K562 (cell line): ENCODE data around the gene GMDS. TPM values are rescaled to one million over a fixed set of nuclear protein-coding genes. Genes with fewer than 3 reads are reported as not detected.

ENCODE experiments used
- ATAC-seq: fragments of 200-7000 bp; cut with Tn5 transposase; 3 replicates; pipeline ENCODE4 v1.9.1; 2020; ENCODE audit warnings: moderate library complexity
- BruUV-seq: library from RNA; stranded (reverse); fragments of 400-500 nt; replicated peaks from 2 replicates; lab custom pipeline; 2021; lab: Mats Ljungman, UMichigan
- CTCF ChIA-PET: fragments of 300-600 bp; formaldehyde crosslinking; extraction: SDS; loops from one replicate; lab custom pipeline; 2021; ENCODE audit warnings: low intra/inter-chr PET ratio; lab: Yijun Ruan, JAX
- POLR2A ChIA-PET: fragments of 300-600, 350-650 bp; sonication (Branson Sonifier 250); formaldehyde crosslinking; extraction: SDS; loops from one replicate; lab custom pipeline; 2021; ENCODE audit warnings: antibody characterized with exemption, inconsistent platforms; lab: Yijun Ruan, JAX
- DNase-seq, 4 experiments: peaks; one replicate each; pipeline versions ENCODE4 v3.0.0 to v3.0.0-alpha.2; 2011 to 2018; ENCODE audit warnings: low spot score in 3 of 4, mixed read lengths in 3 of 4; ENCODE audit errors: extremely low read depth in 1 of 4
- FAIRE-seq: peaks from 2 replicates; lab custom pipeline; 2011; peaks lifted over from hg19 to GRCh38; lab: Jason Lieb, UNC
- H2AFZ ChIP-seq: 2 replicates; pipeline ENCODE4 v1.6.0; 2011; ENCODE audit warnings: low read depth, low read length, control low read depth, inconsistent platforms
- H3K27ac ChIP-seq: fragments of 200-600 bp; 3 replicates; pipeline ENCODE4 v1.8.0; 2011; ENCODE audit warnings: low read depth, mild to moderate bottlenecking, control low read depth, inconsistent platforms, low read length, moderate library complexity, mixed read lengths; ENCODE audit errors: extremely low read depth
- H3K27me3 ChIP-seq, 2 experiments: fragments of 300-600 bp in 1 of 2; 2 replicates in 1 of 2; 3 replicates in 1 of 2; pipeline versions ENCODE4 v1.6.0 to v1.8.0; 2011; ENCODE audit warnings: inconsistent platforms in 2 of 2, low read length in 2 of 2, mild to moderate bottlenecking in 1 of 2, mixed read lengths in 1 of 2, moderate library complexity in 1 of 2; ENCODE audit not compliant: control insufficient read depth in 2 of 2, insufficient read depth in 2 of 2
- H3K36me3 ChIP-seq: fragments of 300-600 bp; 3 replicates; pipeline ENCODE4 v1.8.0; 2011; ENCODE audit warnings: mild to moderate bottlenecking, low read length, inconsistent platforms; ENCODE audit not compliant: control insufficient read depth, insufficient read depth
- H3K4me1 ChIP-seq, 2 experiments: fragments of 200-600 bp in 1 of 2; replicated peaks in 1 of 2; 2 replicates in 1 of 2; 3 replicates in 1 of 2; pipeline versions ENCODE4 v1.5.1 to v1.8.0; 2011; ENCODE audit warnings: inconsistent platforms in 2 of 2, low read length in 2 of 2, mild to moderate bottlenecking in 1 of 2, mixed read lengths in 1 of 2, moderate library complexity in 1 of 2; ENCODE audit not compliant: control insufficient read depth in 2 of 2, insufficient read depth in 2 of 2
- H3K4me2 ChIP-seq: 2 replicates; pipeline ENCODE4 v1.6.1; 2011; ENCODE audit warnings: low read length, control low read depth, inconsistent platforms, mixed read lengths; ENCODE audit not compliant: insufficient read depth
- H3K4me3 ChIP-seq: fragments of 200-600 bp; sonication (generic), shearing (Covaris generic); 2 replicates; pipeline ENCODE4 v1.5.1; 2016; ENCODE audit warnings: control low read depth, inconsistent platforms
- H3K79me2 ChIP-seq: fragments of 200-600 bp; 3 replicates; pipeline ENCODE4 v1.8.0; 2011; ENCODE audit warnings: low read length, inconsistent platforms; ENCODE audit not compliant: control insufficient read depth, insufficient read depth
- H3K9ac ChIP-seq, 2 experiments: 2 replicates each; pipeline versions ENCODE4 v1.6.0 to v1.6.1; 2011; ENCODE audit warnings: low read depth in 2 of 2, low read length in 2 of 2, control low read depth in 1 of 2, inconsistent platforms in 1 of 2, mild to moderate bottlenecking in 1 of 2, mixed read lengths in 1 of 2; ENCODE audit not compliant: insufficient read depth in 1 of 2
- H3K9me1 ChIP-seq: one replicate; pipeline ENCODE4 v1.6.0; 2011; ENCODE audit warnings: inconsistent platforms, mild to moderate bottlenecking, low read length, moderate library complexity; ENCODE audit not compliant: control insufficient read depth, insufficient read depth
- H3K9me3 ChIP-seq: replicated peaks from 2 replicates; pipeline ENCODE4 v1.5.1; 2011; ENCODE audit warnings: low read depth, low read length, inconsistent platforms; ENCODE audit not compliant: control insufficient read depth, insufficient read depth
- H4K20me1 ChIP-seq: replicated peaks from 2 replicates; pipeline ENCODE4 v1.6.1; 2011; ENCODE audit warnings: low read length, inconsistent platforms, mixed read lengths; ENCODE audit not compliant: control insufficient read depth, insufficient read depth
- BCLAF1 ChIP-seq, 2 experiments: fragments of 450-650 bp in 1 of 2; IDR thresholded peaks; 2 replicates each; pipeline ENCODE4 v1.6.1; 2011 to 2017; ENCODE audit warnings: low read depth in 2 of 2, antibody characterized with exemption in 1 of 2, borderline replicate concordance in 1 of 2, low read length in 1 of 2, mild to moderate bottlenecking in 1 of 2, mixed read lengths in 1 of 2; ENCODE audit not compliant: control insufficient read depth in 1 of 2
- CREBBP ChIP-seq: IDR thresholded peaks from one replicate; pipeline ENCODE4 v1.6.1; 2012; ENCODE audit warnings: low read depth, mild to moderate bottlenecking, control low read depth, inconsistent platforms, low read length
- GATAD2A ChIP-seq: fragments of 450-650 bp; IDR thresholded peaks from 2 replicates; pipeline ENCODE4 v1.6.1; 2017
- HBP1 ChIP-seq: fragments of 450-650 bp; formaldehyde crosslinking; IDR thresholded peaks from 2 replicates; pipeline ENCODE4 v1.4.0; 2022; ENCODE audit warnings: missing genetic modification characterization
- ID3 ChIP-seq, 2 experiments: fragments of 250-450 bp in 1 of 2; fragments of 450-650 bp in 1 of 2; sonication (Bioruptor Pico) in 1 of 2; IDR thresholded peaks; 2 replicates each; pipeline versions ENCODE4 v1.6.1 to v1.8.0; 2016 to 2021; ENCODE audit warnings: mild to moderate bottlenecking in 2 of 2, moderate library complexity in 2 of 2, missing compliant biosample characterization in 1 of 2, missing genetic modification characterization in 1 of 2
- KDM5B ChIP-seq: fragments of 200-600 bp; sonication (generic); IDR thresholded peaks from 2 replicates; pipeline ENCODE4 v1.6.1; 2012; ENCODE audit warnings: low read depth, mild to moderate bottlenecking, moderate library complexity, low read length, control low read depth, inconsistent platforms; ENCODE audit not compliant: insufficient replicate concordance
- LCOR ChIP-seq: sonication (generic); formaldehyde crosslinking; IDR thresholded peaks from 2 replicates; pipeline ENCODE4 v1.8.0; 2022; ENCODE audit warnings: mild to moderate bottlenecking, missing genetic modification reagents
- NBN ChIP-seq: fragments of 450-650 bp; IDR thresholded peaks from 2 replicates; pipeline ENCODE4 v1.6.1; 2016; ENCODE audit warnings: low read depth, mild to moderate bottlenecking
- NR2F6 ChIP-seq: fragments of 450-650 bp; formaldehyde crosslinking; IDR thresholded peaks from 2 replicates; pipeline ENCODE4 v1.4.0; 2020; ENCODE audit warnings: mild to moderate bottlenecking
- PKNOX1 ChIP-seq: fragments of 450-650 bp; IDR thresholded peaks from 2 replicates; pipeline ENCODE4 v1.6.1; 2016
- SMAD3 ChIP-seq: fragments of 450-650 bp; formaldehyde crosslinking; conservative IDR thresholded peaks from 2 replicates; pipeline ENCODE4 v1.4.0; 2020; ENCODE audit warnings: mild to moderate bottlenecking
- ZNF384 ChIP-seq: IDR thresholded peaks from 2 replicates; pipeline ENCODE4 v1.6.1; 2012; ENCODE audit warnings: low read depth, low read length, improper control_type of control experiment
- ZNF512 ChIP-seq: IDR thresholded peaks from 2 replicates; pipeline ENCODE4 v1.6.1; 2016; ENCODE audit warnings: missing genetic modification characterization, missing compliant biosample characterization
- ZNF778 ChIP-seq: fragments of 450-650 bp; formaldehyde crosslinking; IDR thresholded peaks from 2 replicates; pipeline ENCODE4 v1.4.0; 2020; ENCODE audit warnings: mild to moderate bottlenecking, moderate library complexity
- WGBS: fragments of 100-300 bp; shearing (Covaris generic); methylation state at CpG from one replicate; pipeline ENCODE4 v1.1.6; 2016; ENCODE audit warnings: low coverage, mixed read lengths; ENCODE audit not compliant: insufficient coverage; ENCODE audit errors: missing lambda C conversion rate; 5-methylcytosine and 5-hydroxymethylcytosine counted together
- in situ Hi-C: fragments of 300-500 bp; cut with MboI; formaldehyde crosslinking; loops from 4 replicates; pipeline ENCODE4 v1.15.0; 2018; ENCODE audit warnings: inconsistent platforms, mixed read lengths
- intact Hi-C: fragments of 100-400 bp; cut with micrococcal nuclease; formaldehyde crosslinking; loops from 2 replicates; pipeline ENCODE4 v1.14.2; 2022
- polyA plus RNA-seq, 8 experiments: library from polyadenylated mRNA; depleted of rRNA in 4 of 8; stranded (reverse) in 5 of 8; unstranded in 3 of 8; fragments of >200 nt; fragmentation: Nextera tagmentation in 2 of 8; fragmentation: Illumina TruSeq in 1 of 8; extraction: Ambion mirVana in 2 of 8; extraction: Trizol in 1 of 8; gene quantifications; 2 replicates each; pipeline versions ENCODE4 v1.2.1 to v1.2.3, GENCODE V29; 2011 to 2014; ENCODE audit warnings: inconsistent platforms in 1 of 8, missing spikeins in 1 of 8
- total RNA-seq, 7 experiments: library from RNA; depleted of rRNA in 6 of 7; stranded (reverse); fragments of >200 nt in 6 of 7; fragmentation: Illumina TruSeq in 2 of 7; extraction: Trizol in 2 of 7; gene quantifications; 2 replicates each; pipeline versions ENCODE4 v1.2.1 to v1.2.3, GENCODE V29; 2011 to 2021; ENCODE audit warnings: low replicate concordance in 1 of 7

GMDS gene
- total and polyA plus RNA-seq, 9 of the 15 experiments (the other 6 are each of a cell fraction or from before 2014, with no cell fraction given) = 0.48 to 31.8 (median 13.4) TPM

- ChIA-PET CTCF (no interaction called here), POLR2A (no interaction called here)
- Histone ChIP-seq H3K27me3 (peaks cover 37 to 74% of the 10 kb centered on the region in 2 experiments), H3K4me1 (no peaks in the 10 kb centered on the region), H4K20me1 (no peaks in the 10 kb centered on the region), H3K4me2 (no peak overlapping the region), H3K36me3 (no peaks in the 10 kb centered on the region), H3K9me1 (no peaks in the 10 kb centered on the region), H2AFZ (no peak overlapping the region), H3K9me3 (no peaks in the 10 kb centered on the region), H3K79me2 (no peaks in the 10 kb centered on the region), H3K4me3 (no peak overlapping the region), H3K27ac (no peak overlapping the region), H3K9ac (no peak overlapping the region)
- FAIRE-seq = no peak
- intact Hi-C loops = no loop called here
- ATAC-seq = no peak
- WGBS = 0% methylated on average over 5 of the region's 5 CpGs
- in situ Hi-C loops = no loop called here
- no peak for DNase-seq
- no TSS peak for BruUV-seq
- TF ChIP-seq KDM5B (no peak), BCLAF1 (IDR thresholded peaks at IDR 0.05; ENCODE audit: borderline replicate concordance in 1 of 2, control insufficient read depth in 1 of 2, low read depth in 2 of 2, low read length in 1 of 2) (no peak), ZNF778 (CRISPR knock-in tag) (no peak), GATAD2A (no peak), ZNF512 (no peak), CREBBP (no peak), ID3 (CRISPR knock-in tag; IDR thresholded peaks at IDR 0.05) (no peak), ID3 (tag; IDR thresholded peaks at IDR 0.05) (no peak), HBP1 (CRISPR knock-in tag) (no peak), SMAD3 (CRISPR knock-in tag) (no peak), PKNOX1 (no peak), NBN (no peak), ZNF384 (no peak), LCOR (CRISPR knock-in tag) (no peak), NR2F6 (no peak)
Measured at GRCh38 chr6:1584146-1584545, 661.3 kb downstream of the GMDS start.
